ENCODE measurements around the gene TTC7B.

TTC7B gene

GRCh38 chr14:90573385-90574105 lies 242.7 kb downstream of the TTC7B start:
- Mint-ChIP-seq H3K27ac (peak overlapping the region; percentile 9), H3K27me3 (ENCODE audit: low read depth, poor library complexity) (peaks cover 4% of the 10 kb centered on the region), H3K4me1 (peaks cover 44% of the 10 kb centered on the region), H3K9me3 (no peaks in the 10 kb centered on the region), H3K36me3 (ENCODE audit: low read depth) (peaks cover 8% of the 10 kb centered on the region), H3K4me3 (no peak overlapping the region)
- no peak for DNase-seq
- no peak for TF ChIP-seq CTCF (IDR thresholded peaks at IDR 0.05)

- Mint-ChIP-seq H3K9me3 (no peaks in the 10 kb centered on the region), H3K36me3 (ENCODE audit: low read depth) (peaks cover 8% of the 10 kb centered on the region), H3K4me3 (no peak overlapping the region), H3K27ac (no peak overlapping the region), H3K27me3 (ENCODE audit: low read depth, poor library complexity) (peaks cover 7% of the 10 kb centered on the region), H3K4me1 (peaks cover 54% of the 10 kb centered on the region)
- no peak for TF ChIP-seq CTCF (IDR thresholded peaks at IDR 0.05)
- no peak for DNase-seq
Measured at GRCh38 chr14:90572441-90573150, 243.6 kb downstream of the TTC7B start.

- TF ChIP-seq CTCF (IDR thresholded peaks at IDR 0.05) = no peak
- Mint-ChIP-seq H3K27me3 (ENCODE audit: low read depth, poor library complexity) (peaks cover 7% of the 10 kb centered on the region), H3K4me1 (peaks cover 66% of the 10 kb centered on the region), H3K36me3 (ENCODE audit: low read depth) (peaks cover 8% of the 10 kb centered on the region), H3K4me3 (no peak overlapping the region), H3K9me3 (no peaks in the 10 kb centered on the region), H3K27ac (no peak overlapping the region)
- no peak for DNase-seq
Measured at GRCh38 chr14:90571149-90571947, 244.9 kb downstream of the TTC7B start.

- no peak for TF ChIP-seq CTCF (IDR thresholded peaks at IDR 0.05)
- Mint-ChIP-seq H3K27me3 (ENCODE audit: low read depth, poor library complexity) (peaks cover 7% of the 10 kb centered on the region), H3K4me3 (no peak overlapping the region), H3K27ac (no peak overlapping the region), H3K4me1 (peaks cover 62% of the 10 kb centered on the region), H3K36me3 (ENCODE audit: low read depth) (peaks cover 8% of the 10 kb centered on the region), H3K9me3 (no peaks in the 10 kb centered on the region)
- no peak for DNase-seq
Measured at GRCh38 chr14:90570461-90570860, 245.8 kb downstream of the TTC7B start.

- Mint-ChIP-seq H3K9me3 (no peaks in the 10 kb centered on the region), H3K4me1 (peaks cover 56% of the 10 kb centered on the region), H3K27me3 (ENCODE audit: low read depth, poor library complexity) (peaks cover 7% of the 10 kb centered on the region), H3K4me3 (no peak overlapping the region), H3K36me3 (ENCODE audit: low read depth) (peaks cover 8% of the 10 kb centered on the region), H3K27ac (no peak overlapping the region)
- no peak for DNase-seq
- TF ChIP-seq CTCF (IDR thresholded peaks at IDR 0.05) = no peak
Measured at GRCh38 chr14:90569606-90570387, 246.4 kb downstream of the TTC7B start.
